Heart left ventricle (tissue), 16 donors: ENCODE measurements around the gene CDKN3. TPM values are rescaled to one million over a fixed set of nuclear protein-coding genes. Genes with fewer than 3 reads are reported as not detected.

Experiments used
- ATAC-seq, 4 donors: fragments of 200-7000 bp; cut with Tn5 transposase; one replicate each; pipeline ENCODE4 v1.9.1; 2020 to 2022; ENCODE audit warnings: moderate library complexity in 4 of 4, mild to moderate bottlenecking in 3 of 4, moderate number of reproducible peaks in 1 of 4
- DNase-seq, 5 donors: peaks; one replicate each; pipeline ENCODE4 v3.0.0-alpha.2; 2020
- H3K27ac ChIP-seq, 12 donors: fragments of 200-600 bp; sonication (generic) in 4 of 12; one replicate each; pipeline versions ENCODE4 v1.5.0 to v1.8.0; 2016 to 2022; ENCODE audit warnings: mild to moderate bottlenecking in 2 of 12
- H3K27me3 ChIP-seq, 9 donors: fragments of 200-600 bp; sonication (generic) in 2 of 9; one replicate each; pipeline versions ENCODE4 v1.5.1 to v1.8.0; 2016 to 2022; ENCODE audit warnings: mild to moderate bottlenecking in 3 of 9
- H3K36me3 ChIP-seq, 9 donors: fragments of 200-600 bp; sonication (generic) in 2 of 9; one replicate each; pipeline versions ENCODE4 v1.5.0 to v1.8.0; 2018 to 2022; ENCODE audit warnings: mild to moderate bottlenecking in 2 of 9
- H3K4me1 ChIP-seq, 12 donors: fragments of 200-600 bp; sonication (generic) in 4 of 12; one replicate each; pipeline versions ENCODE4 v1.5.0 to v1.8.0; 2016 to 2022; ENCODE audit warnings: mild to moderate bottlenecking in 3 of 12
- H3K4me3 ChIP-seq, 12 donors: fragments of 200-600 bp; sonication (generic) in 4 of 12; one replicate each; pipeline versions ENCODE4 v1.5.0 to v1.8.0; 2017 to 2022; ENCODE audit warnings: mild to moderate bottlenecking in 9 of 12, moderate library complexity in 4 of 12
- H3K9me3 ChIP-seq, 12 donors: fragments of 200-600 bp; sonication (generic) in 4 of 12; one replicate each; pipeline versions ENCODE4 v1.5.0 to v1.8.0; 2016 to 2022; ENCODE audit warnings: mild to moderate bottlenecking in 1 of 12
- CTCF ChIP-seq, 12 donors: fragments of 200-600 bp; sonication (generic) in 4 of 12; IDR thresholded peaks; one replicate each; pipeline versions ENCODE4 v1.5.0 to v1.8.0; 2018 to 2022; ENCODE audit warnings: antibody characterized with exemption in 12 of 12, mild to moderate bottlenecking in 5 of 12
- POLR2A ChIP-seq, 2 donors: fragments of 450-650 bp; IDR thresholded peaks; one replicate each; pipeline ENCODE4 v1.6.1; 2017; ENCODE audit warnings: antibody characterized with exemption in 2 of 2, mild to moderate bottlenecking in 2 of 2, moderate library complexity in 2 of 2
- WGBS, 4 donors: extraction: QIAGEN DNeasy Blood & Tissue Kit in 2 of 4; methylation state at CpG; one replicate each; pipeline versions ENCODE4 v1.1.5 to v1.1.7; 2013 to 2018; 5-methylcytosine and 5-hydroxymethylcytosine counted together
- intact Hi-C, 10 donors: fragments of 100-400 bp; cut with DNase I; formaldehyde crosslinking; loops; one replicate each; pipeline versions ENCODE4 v1.11.1 to v1.14.2; 2022
- long read RNA-seq, 3 donors: library from polyadenylated mRNA; unstranded; transcript quantifications; one replicate each; pipeline ENCODE4 v2.0.0, GENCODE V29; 2020 to 2021
- polyA plus RNA-seq, 2 donors: library from polyadenylated mRNA; stranded (reverse); fragments of 200-250 nt; gene quantifications; one replicate each; pipeline ENCODE4 v1.2.3, GENCODE V29; 2013
- total RNA-seq, 9 donors: library from RNA; depleted of rRNA in 2 of 9; stranded (reverse); fragments of >200 nt in 2 of 9; fragmentation: NEBNext Ultra II Directional in 3 of 9; extraction: Animal tissue kit (Norgen Biotek cat#: 25700) in 3 of 9; gene quantifications; one replicate each; pipeline versions ENCODE4 v1.1.0 to v1.2.4, GENCODE V29; 2016 to 2023
- donor health status: ischemic (EF 13 %, LVEDD 7.1; RV severe dilation, severe dysfunction).
- donor health status: healthy with polysubstance abuse.
- donor health status: DM: no; HTN: yes; CAD: no.
- donor health status: DM: no; HTN: no; CAD: no.
- donor health status: ischemic (EF 25% LVEDD 6.9; RV normal size, moderate dysfunction).
- donor health status: ischemic (EF 25% LVEDD 5.7; RV mildly dilated, moderate dysfunction).
- donor health status: healthy.
- donor health status: DM: yes; HTN: yes; CAD: no.
- donor health status: ischemic (EF 35%, LVEDD 5.7; RV mildly dilated, moderate dysfunction).
- donor health status: nonischemic (EF 11% LVEDD 7.7; RV severe dilation, severe dysfunction).
- donor health status: DM: yes; HTN: yes; CAD: no.
- donor health status: PGD.
- donor health status: ischemic (EF 29% LVEDD 5.4; RV normal size, mild dysfunction).
- donor health status: nonischemic (EF 23%, LVEDD 6.1; RV moderate dilation, normal function).

Gene CDKN3
- 10 to 100 TPM in 1 of 9 donors, 1 to 10 TPM in 8; 1.9 to 25.5 (median 4.3) TPM for total RNA-seq
- 1 to 10 TPM; 4.4 to 5.1 TPM for polyA plus RNA-seq
- long read RNA-seq, donor 1, partial matches to known transcripts: 1 of 3 reads
- long read RNA-seq, donor 1, other reads (novel, unspliced or antisense): 0 of 3 reads
- long read RNA-seq, donor 2, transcript CDKN3-202 (8 exons, 893 nt): major isoform, 5 of 6 reads
- long read RNA-seq, donor 2, partial matches to known transcripts: 1 of 6 reads
- long read RNA-seq, donor 2, other reads (novel, unspliced or antisense): 0 of 6 reads
- long read RNA-seq, donor 3, partial matches to known transcripts: 1 of 3 reads
- long read RNA-seq, donor 3, other reads (novel, unspliced or antisense): 0 of 3 reads

- ATAC-seq: peak; percentile 99 to 100 (median 100)
- Histone ChIP-seq H3K36me3 (peaks cover 0 to 5% (median 0%) of the 10 kb centered on the region in 9 donors), H3K4me3 (peak within 1 kb of the TSS; percentile 39 to 88 (median 72)), H3K27ac (peak within 1 kb of the TSS in 5 of 12 donors; percentile 4 to 68 (median 15)), H3K4me1 (peaks cover 0 to 21% (median 2%) of the 10 kb centered on the region in 12 donors), H3K27me3 (no peaks in the 10 kb centered on the region), H3K9me3 (no peaks in the 10 kb centered on the region)
- TF ChIP-seq CTCF (IDR thresholded peaks at IDR 0.05): peak; percentile 37 to 81 (median 61)
- peak in 1 of 2 donors; percentile 80 for TF ChIP-seq POLR2A (IDR thresholded peaks at IDR 0.05)
- intact Hi-C loops: no loop called here
- WGBS, 4 donors: 1 to 2% (median 2%) methylated on average over 41 to 76 of the region's 76 CpGs
- DNase-seq: peak; percentile 98 to 99 (median 98)
Observed at GRCh38 chr14:54396493-54397335, at the start of gene CDKN3. TSS of gene CDKN3 (plus strand) at chr14:54397007. CDS start at chr14:54397069, 62 bp downstream.

- Histone ChIP-seq H3K9me3 (no peaks in the 10 kb centered on the region), H3K4me3 (no peak overlapping the region), H3K27ac (no peak overlapping the region), H3K4me1 (peaks cover 0 to 41% (median 13%) of the 10 kb centered on the region in 12 donors), H3K27me3 (no peaks in the 10 kb centered on the region), H3K36me3 (no peaks in the 10 kb centered on the region)
- DNase-seq (no peak), ATAC-seq (no peak)
- TF ChIP-seq POLR2A (IDR thresholded peaks at IDR 0.05) (no peak), CTCF (IDR thresholded peaks at IDR 0.05) (no peak)
- WGBS, 4 donors: 94 to 95% (median 95%) methylated on average over 7 of the region's 7 CpGs
- intact Hi-C loops: loop anchor here in 9 of 10 donors (5.0 to 10.0 kb wide), 8 partner anchors 392 to 1055 kb away; partner anchors contain the start of gene BMP4 (in 2 of the 9)
Observed at GRCh38 chr14:54347044-54347443, 49.8 kb upstream of the CDKN3 start.

GRCh38 chr14:54348001-54348611 is 48.7 kb upstream of the CDKN3 start:
- Histone ChIP-seq H3K4me1 (peaks cover 0 to 39% (median 13%) of the 10 kb centered on the region in 12 donors), H3K27me3 (no peaks in the 10 kb centered on the region), H3K4me3 (no peak overlapping the region), H3K36me3 (no peaks in the 10 kb centered on the region), H3K27ac (peak overlapping the region in 8 of 12 donors; percentile 37 to 81 (median 68)), H3K9me3 (no peaks in the 10 kb centered on the region)
- intact Hi-C loops: loop anchor here (1.0 to 10.0 kb wide), 10 partner anchors 393 to 1056 kb away; partner anchors contain the start of gene BMP4 (in 2 of the 10)
- no peak for DNase-seq
- 37 to 44% (median 42%) methylated on average over 5 of the region's 5 CpGs for WGBS, 4 donors
- peak in 2 of 4 donors; percentile 34 to 51 for ATAC-seq
- no peak for TF ChIP-seq POLR2A (IDR thresholded peaks at IDR 0.05)
- TF ChIP-seq CTCF (IDR thresholded peaks at IDR 0.05): peak; percentile 59 to 82 (median 71)
